HepG2 (cell line): ENCODE results near the gene ENAH. TPM values are rescaled to one million over a fixed set of nuclear protein-coding genes. Genes with fewer than 3 reads are reported as not detected.

Source experiments
- ATF2 ChIP-seq: sonication (generic); formaldehyde crosslinking; IDR thresholded peaks from 2 replicates; pipeline ENCODE4 v1.4.0; 2020; ENCODE audit warnings: missing genetic modification reagents
- BCLAF1 ChIP-seq: fragments of 450-650 bp; IDR thresholded peaks from 2 replicates; pipeline ENCODE4 v1.6.1; 2017; ENCODE audit warnings: mild to moderate bottlenecking
- EP300 ChIP-seq, 3 experiments: sonication (generic) in 1 of 3; formaldehyde crosslinking in 1 of 3; IDR thresholded peaks; 2 replicates each; pipeline versions ENCODE4 v1.5.1 to v1.6.1; 2011 to 2020; ENCODE audit warnings: low read depth in 2 of 3, low read length in 2 of 3, borderline replicate concordance in 1 of 3, improper control_type of control experiment in 1 of 3, mild to moderate bottlenecking in 1 of 3, missing genetic modification reagents in 1 of 3, moderate library complexity in 1 of 3
- HCFC1 ChIP-seq: fragments of 150-350 bp; IDR thresholded peaks from 2 replicates; pipeline ENCODE4 v1.6.1; 2014; ENCODE audit warnings: low read depth, low read length
- LCORL ChIP-seq, 2 experiments: fragments of 450-650 bp in 1 of 2; sonication (generic) in 1 of 2; formaldehyde crosslinking in 1 of 2; IDR thresholded peaks; 2 replicates each; pipeline versions ENCODE4 v1.5.0 to v1.6.1; 2017 to 2020; ENCODE audit warnings: antibody characterized with exemption in 1 of 2, missing genetic modification reagents in 1 of 2
- NAIF1 ChIP-seq: sonication (generic); formaldehyde crosslinking; IDR thresholded peaks from 2 replicates; pipeline ENCODE4 v1.5.0; 2020; ENCODE audit warnings: mild to moderate bottlenecking, missing genetic modification reagents, borderline replicate concordance
- NFE2 ChIP-seq: sonication (generic); formaldehyde crosslinking; IDR thresholded peaks from 2 replicates; pipeline ENCODE4 v1.4.0; 2020; ENCODE audit warnings: missing genetic modification reagents
- NR3C1 ChIP-seq: sonication (generic); formaldehyde crosslinking; IDR thresholded peaks from 2 replicates; pipeline ENCODE4 v1.4.0; 2020; ENCODE audit warnings: missing genetic modification reagents
- SP140L ChIP-seq: sonication (generic); formaldehyde crosslinking; IDR thresholded peaks from 2 replicates; pipeline ENCODE4 v1.4.0; 2020; ENCODE audit warnings: missing genetic modification reagents, borderline replicate concordance
- STAG1 ChIP-seq: sonication (generic); formaldehyde crosslinking; IDR thresholded peaks from 2 replicates; pipeline ENCODE4 v1.4.0; 2020; ENCODE audit warnings: missing genetic modification reagents
- ZBTB7A ChIP-seq: sonication (generic); formaldehyde crosslinking; IDR thresholded peaks from 2 replicates; pipeline ENCODE4 v1.8.0; 2022; ENCODE audit warnings: mild to moderate bottlenecking, missing genetic modification reagents
- ZFP90 ChIP-seq: sonication (generic); formaldehyde crosslinking; IDR thresholded peaks from 2 replicates; pipeline ENCODE4 v1.8.0; 2022; ENCODE audit warnings: missing genetic modification reagents, mild to moderate bottlenecking, inconsistent platforms, borderline replicate concordance
- ZNF639 ChIP-seq: conservative IDR thresholded peaks from 2 replicates; pipeline ENCODE4 v1.6.1; 2018; ENCODE audit warnings: missing genetic modification reagents
- polyA plus RNA-seq, 8 experiments: library from polyadenylated mRNA; depleted of rRNA in 3 of 8; stranded (reverse) in 7 of 8; unstranded in 1 of 8; fragments of >200 nt; fragmentation: Illumina TruSeq in 4 of 8; extraction: Trizol in 4 of 8; gene quantifications; 2 replicates each; pipeline versions ENCODE4 v1.2.1 to v1.2.3, GENCODE V29; 2011 to 2016; ENCODE audit warnings: low read depth in 4 of 8, missing spikeins in 1 of 8, mixed read lengths in 1 of 8; ENCODE audit not compliant: insufficient read depth in 1 of 8
- total RNA-seq, 5 experiments: library from RNA; depleted of rRNA; stranded (reverse); fragments of >200 nt; fragmentation: Illumina TruSeq; extraction: Trizol; gene quantifications; 2 replicates each; pipeline ENCODE4 v1.2.3, GENCODE V29; 2016; ENCODE audit warnings: low read depth in 1 of 5
- TF ChIP-seq, protein P1 (sequence below): IDR thresholded peaks from 2 replicates; pipeline ENCODE4 v1.4.0; 2020; ENCODE audit warnings: mild to moderate bottlenecking, missing genetic modification reagents
- TF ChIP-seq, protein P2 (sequence below): sonication (generic); formaldehyde crosslinking; IDR thresholded peaks from 2 replicates; pipeline ENCODE4 v1.4.0; 2020; ENCODE audit warnings: missing genetic modification reagents, borderline replicate concordance
- TF ChIP-seq, protein P3 (sequence below): sonication (generic); formaldehyde crosslinking; IDR thresholded peaks from 2 replicates; pipeline ENCODE4 v1.8.0; 2022; ENCODE audit warnings: mild to moderate bottlenecking, missing genetic modification reagents

Gene ENAH
- total and polyA plus RNA-seq, 2 of the 13 experiments (the other 11 are each of a cell fraction or from before 2014, with no cell fraction given) = 22.1 to 58.3 TPM

DNA sequence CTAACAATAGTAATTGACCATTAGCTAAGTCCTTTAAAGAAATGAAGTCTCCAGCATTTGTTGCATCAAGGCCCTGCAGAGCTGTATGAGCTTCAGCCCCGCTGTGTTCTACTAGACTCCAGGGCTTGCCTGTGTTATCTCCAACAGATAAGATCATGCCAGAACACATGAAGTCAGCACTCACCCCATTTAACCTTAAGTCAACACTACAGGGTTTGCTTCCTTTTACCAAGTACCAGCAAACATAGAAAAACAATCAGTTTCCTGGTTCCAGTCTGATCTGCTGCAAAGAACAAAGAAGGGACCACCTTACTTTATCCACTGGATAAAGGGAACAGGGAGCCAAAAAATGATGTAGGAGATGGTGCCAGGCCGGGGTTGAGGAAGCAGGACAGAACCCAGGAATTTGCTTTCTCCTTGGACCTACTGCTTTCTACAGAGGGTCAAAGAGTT lies 41.3 kb upstream of the ENAH start (continued):
- TF ChIP-seq ZNF639 (CRISPR knock-in tag) = no peak
- TF ChIP-seq NR3C1 (CRISPR knock-in tag) = no peak
- TF ChIP-seq, protein P1, sequence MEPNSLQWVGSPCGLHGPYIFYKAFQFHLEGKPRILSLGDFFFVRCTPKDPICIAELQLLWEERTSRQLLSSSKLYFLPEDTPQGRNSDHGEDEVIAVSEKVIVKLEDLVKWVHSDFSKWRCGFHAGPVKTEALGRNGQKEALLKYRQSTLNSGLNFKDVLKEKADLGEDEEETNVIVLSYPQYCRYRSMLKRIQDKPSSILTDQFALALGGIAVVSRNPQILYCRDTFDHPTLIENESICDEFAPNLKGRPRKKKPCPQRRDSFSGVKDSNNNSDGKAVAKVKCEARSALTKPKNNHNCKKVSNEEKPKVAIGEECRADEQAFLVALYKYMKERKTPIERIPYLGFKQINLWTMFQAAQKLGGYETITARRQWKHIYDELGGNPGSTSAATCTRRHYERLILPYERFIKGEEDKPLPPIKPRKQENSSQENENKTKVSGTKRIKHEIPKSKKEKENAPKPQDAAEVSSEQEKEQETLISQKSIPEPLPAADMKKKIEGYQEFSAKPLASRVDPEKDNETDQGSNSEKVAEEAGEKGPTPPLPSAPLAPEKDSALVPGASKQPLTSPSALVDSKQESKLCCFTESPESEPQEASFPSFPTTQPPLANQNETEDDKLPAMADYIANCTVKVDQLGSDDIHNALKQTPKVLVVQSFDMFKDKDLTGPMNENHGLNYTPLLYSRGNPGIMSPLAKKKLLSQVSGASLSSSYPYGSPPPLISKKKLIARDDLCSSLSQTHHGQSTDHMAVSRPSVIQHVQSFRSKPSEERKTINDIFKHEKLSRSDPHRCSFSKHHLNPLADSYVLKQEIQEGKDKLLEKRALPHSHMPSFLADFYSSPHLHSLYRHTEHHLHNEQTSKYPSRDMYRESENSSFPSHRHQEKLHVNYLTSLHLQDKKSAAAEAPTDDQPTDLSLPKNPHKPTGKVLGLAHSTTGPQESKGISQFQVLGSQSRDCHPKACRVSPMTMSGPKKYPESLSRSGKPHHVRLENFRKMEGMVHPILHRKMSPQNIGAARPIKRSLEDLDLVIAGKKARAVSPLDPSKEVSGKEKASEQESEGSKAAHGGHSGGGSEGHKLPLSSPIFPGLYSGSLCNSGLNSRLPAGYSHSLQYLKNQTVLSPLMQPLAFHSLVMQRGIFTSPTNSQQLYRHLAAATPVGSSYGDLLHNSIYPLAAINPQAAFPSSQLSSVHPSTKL (CRISPR knock-in tag) = peak; percentile 93
- peak; percentile 6; the same call in 1 of the 2 replicates for TF ChIP-seq LCORL (IDR thresholded peaks at IDR 0.05)
- TF ChIP-seq LCORL (CRISPR knock-in tag; IDR thresholded peaks at IDR 0.05) = peak; percentile 86
- no peak for TF ChIP-seq NFE2 (CRISPR knock-in tag)
- TF ChIP-seq STAG1 (CRISPR knock-in tag) = 0 out of 2 replicates have a peak, but pooled peaks have one; percentile 11
- TF ChIP-seq BCLAF1 = no peak
- no peak for TF ChIP-seq SP140L (CRISPR knock-in tag)
- no peak for TF ChIP-seq ZBTB7A (CRISPR knock-in tag)
- 0 out of 2 replicates have a peak, but pooled peaks have one; percentile 24 for TF ChIP-seq NAIF1 (CRISPR knock-in tag)
- peak; percentile 46 to 89; a peak in 3 of 4 replicates for TF ChIP-seq EP300 (IDR thresholded peaks at IDR 0.05; ENCODE audit: low read depth in 2 of 2, low read length in 2 of 2)
- peak; percentile 76; the same call in 1 of the 2 replicates for TF ChIP-seq EP300 (CRISPR knock-in tag; IDR thresholded peaks at IDR 0.05; ENCODE audit: borderline replicate concordance)
- TF ChIP-seq, protein P2, sequence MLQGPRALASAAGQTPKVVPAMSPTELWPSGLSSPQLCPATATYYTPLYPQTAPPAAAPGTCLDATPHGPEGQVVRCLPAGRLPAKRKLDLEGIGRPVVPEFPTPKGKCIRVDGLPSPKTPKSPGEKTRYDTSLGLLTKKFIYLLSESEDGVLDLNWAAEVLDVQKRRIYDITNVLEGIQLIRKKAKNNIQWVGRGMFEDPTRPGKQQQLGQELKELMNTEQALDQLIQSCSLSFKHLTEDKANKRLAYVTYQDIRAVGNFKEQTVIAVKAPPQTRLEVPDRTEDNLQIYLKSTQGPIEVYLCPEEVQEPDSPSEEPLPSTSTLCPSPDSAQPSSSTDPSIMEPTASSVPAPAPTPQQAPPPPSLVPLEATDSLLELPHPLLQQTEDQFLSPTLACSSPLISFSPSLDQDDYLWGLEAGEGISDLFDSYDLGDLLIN (CRISPR knock-in tag) = no peak
- TF ChIP-seq ATF2 (CRISPR knock-in tag) = peak; percentile 74; the same call in 1 of the 2 replicates
- TF ChIP-seq HCFC1 = no peak
- TF ChIP-seq, protein P3, sequence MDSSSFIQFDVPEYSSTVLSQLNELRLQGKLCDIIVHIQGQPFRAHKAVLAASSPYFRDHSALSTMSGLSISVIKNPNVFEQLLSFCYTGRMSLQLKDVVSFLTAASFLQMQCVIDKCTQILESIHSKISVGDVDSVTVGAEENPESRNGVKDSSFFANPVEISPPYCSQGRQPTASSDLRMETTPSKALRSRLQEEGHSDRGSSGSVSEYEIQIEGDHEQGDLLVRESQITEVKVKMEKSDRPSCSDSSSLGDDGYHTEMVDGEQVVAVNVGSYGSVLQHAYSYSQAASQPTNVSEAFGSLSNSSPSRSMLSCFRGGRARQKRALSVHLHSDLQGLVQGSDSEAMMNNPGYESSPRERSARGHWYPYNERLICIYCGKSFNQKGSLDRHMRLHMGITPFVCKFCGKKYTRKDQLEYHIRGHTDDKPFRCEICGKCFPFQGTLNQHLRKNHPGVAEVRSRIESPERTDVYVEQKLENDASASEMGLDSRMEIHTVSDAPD (CRISPR knock-in tag) = peak; percentile 83; the same call in 1 of the 2 replicates
- TF ChIP-seq ZFP90 (CRISPR knock-in tag) = no peak
